Keratinocyte (primary cell): ENCODE data around the gene FAM124A. TPM values are rescaled to one million over a fixed set of nuclear protein-coding genes. Genes with fewer than 3 reads are reported as not detected.
A peak's percentile ranks its signal among the peaks of the same experiment; 100 is the strongest.

Source experiments
- DNase-seq: peaks from one replicate; pipeline ENCODE4 v3.0.0-alpha.2; 2011; ENCODE audit warnings: low read depth, missing footprints, low spot score
- FAIRE-seq: peaks from 2 replicates; lab custom pipeline; 2011; peaks lifted over from hg19 to GRCh38; lab: Jason Lieb, UNC
- H2AFZ ChIP-seq: 2 replicates; pipeline ENCODE4 v1.6.0; 2012; ENCODE audit warnings: low read length, control low read depth, inconsistent platforms; ENCODE audit not compliant: control insufficient read depth
- H3K27ac ChIP-seq: 2 replicates; pipeline ENCODE4 v1.5.1; 2011; ENCODE audit warnings: low read length; ENCODE audit not compliant: control insufficient read depth, insufficient read depth
- H3K27me3 ChIP-seq: 3 replicates; pipeline ENCODE4 v1.6.0; 2011; ENCODE audit warnings: low read length; ENCODE audit not compliant: control insufficient read depth, insufficient read depth; ENCODE audit errors: extremely low read depth
- H3K36me3 ChIP-seq, 2 experiments: 2 replicates in 1 of 2; 3 replicates in 1 of 2; pipeline ENCODE4 v1.5.1; 2011; ENCODE audit warnings: low read length in 2 of 2, mild to moderate bottlenecking in 1 of 2; ENCODE audit not compliant: control insufficient read depth in 2 of 2, insufficient read depth in 2 of 2; ENCODE audit errors: extremely low read depth in 1 of 2
- H3K4me1 ChIP-seq: 3 replicates; pipeline ENCODE4 v1.5.1; 2011; ENCODE audit warnings: low read length; ENCODE audit not compliant: control insufficient read depth, insufficient read depth; ENCODE audit errors: extremely low read depth
- H3K4me2 ChIP-seq: 3 replicates; pipeline ENCODE4 v1.6.0; 2011; ENCODE audit warnings: low read depth, low read length; ENCODE audit not compliant: control insufficient read depth, insufficient read depth; ENCODE audit errors: extremely low read depth
- H3K4me3 ChIP-seq, 3 experiments: fragments of 200-600 bp in 1 of 3; sonication (generic) in 1 of 3; 2 replicates in 2 of 3; 3 replicates in 1 of 3; pipeline ENCODE4 v1.5.1; 2011 to 2016; ENCODE audit warnings: low read length in 3 of 3, mild to moderate bottlenecking in 3 of 3, control low read depth in 2 of 3, inconsistent platforms in 1 of 3, low read depth in 1 of 3, mixed read lengths in 1 of 3, mixed run types in 1 of 3, moderate library complexity in 1 of 3; ENCODE audit not compliant: control insufficient read depth in 2 of 3, insufficient read depth in 2 of 3; ENCODE audit errors: extremely low read depth in 1 of 3
- H3K79me2 ChIP-seq: 2 replicates; pipeline ENCODE4 v1.6.0; 2012; ENCODE audit warnings: low read length; ENCODE audit not compliant: control insufficient read depth, insufficient read depth
- H3K9ac ChIP-seq: 3 replicates; pipeline ENCODE4 v1.6.0; 2011; ENCODE audit warnings: low read length; ENCODE audit not compliant: control insufficient read depth, insufficient read depth; ENCODE audit errors: extremely low read depth
- H3K9me1 ChIP-seq: 3 replicates; pipeline ENCODE4 v1.6.0; 2011; ENCODE audit warnings: low read length; ENCODE audit not compliant: control insufficient read depth, insufficient read depth; ENCODE audit errors: extremely low read depth
- H3K9me3 ChIP-seq: 2 replicates; pipeline ENCODE4 v1.5.1; 2012; ENCODE audit warnings: low read depth, low read length; ENCODE audit not compliant: control insufficient read depth
- H4K20me1 ChIP-seq: 3 replicates; pipeline ENCODE4 v1.6.0; 2011; ENCODE audit warnings: low read length; ENCODE audit not compliant: control insufficient read depth, insufficient read depth; ENCODE audit errors: extremely low read depth
- CTCF ChIP-seq, 3 experiments: IDR thresholded peaks in 1 of 3; conservative IDR thresholded peaks in 1 of 3; optimal IDR thresholded peaks in 1 of 3; 2 replicates in 2 of 3; 3 replicates in 1 of 3; pipeline versions ENCODE3 to v1.5.1; 2011; ENCODE audit warnings: low read length in 3 of 3, mild to moderate bottlenecking in 3 of 3, moderate library complexity in 2 of 3, control low read depth in 1 of 3, inconsistent platforms in 1 of 3; ENCODE audit not compliant: insufficient read depth in 2 of 3; ENCODE audit errors: extremely low read depth in 1 of 3
- EZH2 ChIP-seq: IDR thresholded peaks from one replicate; pipeline ENCODE4 v1.6.1; 2012; ENCODE audit warnings: inconsistent platforms, mild to moderate bottlenecking, low read length, moderate library complexity
- dilution Hi-C: fragments of 300-500 bp; cut with MboI; formaldehyde crosslinking; loops from one replicate; pipeline ENCODE4 v1.7.0; 2020; ENCODE audit warnings: low sequenced_read_pairs; ENCODE audit not compliant: extremely low pct_ligation_motif_present
- polyA plus RNA-seq, 5 experiments: library from polyadenylated mRNA; depleted of rRNA in 3 of 5; stranded (reverse) in 3 of 5; stranded (forward) in 1 of 5; unstranded in 1 of 5; fragments of >200 nt; gene quantifications; 1 replicate in 1 of 5; 2 replicates in 3 of 5; 3 replicates in 1 of 5; pipeline versions ENCODE4 v1.2.1 to v1.2.3, GENCODE V29; 2011 to 2012; ENCODE audit warnings: missing spikeins in 2 of 5, low read depth in 1 of 5, low replicate concordance in 1 of 5

FAM124A gene
- polyA plus RNA-seq, 1 donor (not counting 4 experiments of a cell fraction or from before 2014, with no cell fraction given) = 0.05 TPM

- no peaks in the 10 kb centered on the region for H3K4me1 ChIP-seq
- no peaks in the 10 kb centered on the region for H3K9me1 ChIP-seq
- no peak overlapping the region for H3K9ac ChIP-seq
- no peaks in the 10 kb centered on the region for H4K20me1 ChIP-seq
- H3K27me3 ChIP-seq = peaks cover 20% of the 10 kb centered on the region
- H3K9me3 ChIP-seq = no peaks in the 10 kb centered on the region
- H3K79me2 ChIP-seq = no peaks in the 10 kb centered on the region
- dilution Hi-C loops = no loop called here
- no peak overlapping the region for H3K4me2 ChIP-seq
- DNase-seq (no peak), FAIRE-seq (no peak)
- TF ChIP-seq EZH2 = no peak
- peak; percentile 38 to 46 (median 38) for TF ChIP-seq CTCF (optimal IDR thresholded peaks at IDR 0.05 in 1 of 3, IDR thresholded peaks at IDR 0.05 in 1 of 3, conservative IDR thresholded peaks at IDR 0.05 in 1 of 3; ENCODE audit: extremely low read depth in 1 of 3, insufficient read depth in 2 of 3, low read length in 3 of 3)
- H3K36me3 ChIP-seq = no peaks in the 10 kb centered on the region
- H2AFZ ChIP-seq = no peak overlapping the region
- no peak overlapping the region for H3K4me3 ChIP-seq
- no peak overlapping the region for H3K27ac ChIP-seq
Measured at GRCh38 chr13:51249770-51250741, 27.9 kb downstream of the FAM124A start.

- Histone ChIP-seq H3K4me1 (no peaks in the 10 kb centered on the region), H3K4me2 (no peak overlapping the region), H3K9ac (no peak overlapping the region), H3K9me1 (no peaks in the 10 kb centered on the region), H3K36me3 (no peaks in the 10 kb centered on the region), H3K9me3 (no peaks in the 10 kb centered on the region), H3K27ac (no peak overlapping the region), H3K4me3 (no peak overlapping the region), H2AFZ (no peak overlapping the region), H3K27me3 (peaks cover 16% of the 10 kb centered on the region), H3K79me2 (no peaks in the 10 kb centered on the region), H4K20me1 (peaks cover 2% of the 10 kb centered on the region)
- FAIRE-seq = no peak
- dilution Hi-C loops = no loop called here
- TF ChIP-seq CTCF (optimal IDR thresholded peaks at IDR 0.05 in 1 of 3, IDR thresholded peaks at IDR 0.05 in 1 of 3, conservative IDR thresholded peaks at IDR 0.05 in 1 of 3; ENCODE audit: extremely low read depth in 1 of 3, insufficient read depth in 2 of 3, low read length in 3 of 3) = no peak
- no peak for TF ChIP-seq EZH2
- DNase-seq = no peak
Measured at GRCh38 chr13:51251480-51251879, 29.3 kb downstream of the FAM124A start.
